Left renal cortex interstitium (tissue), 4 donors: Measurements from ENCODE around the gene TBX19. TPM values are rescaled to one million over a fixed set of nuclear protein-coding genes. Genes with fewer than 3 reads are reported as not detected.

ENCODE experiments used
- DNase-seq, 4 donors: peaks; one replicate each; pipeline ENCODE4 v3.0.0-alpha.2; 2013; ENCODE audit warnings: low read depth in 4 of 4, low spot score in 2 of 4, missing footprints in 1 of 4
- polyA plus RNA-seq, 4 donors: library from polyadenylated mRNA; unstranded; fragments of 120-200 nt; gene quantifications; one replicate each; pipeline ENCODE4 v1.2.1, GENCODE V29; 2013; ENCODE audit not compliant: insufficient read length in 4 of 4

TBX19 gene
- polyA plus RNA-seq, 4 donors: 2.2 to 4.0 (median 2.9) TPM

DNA sequence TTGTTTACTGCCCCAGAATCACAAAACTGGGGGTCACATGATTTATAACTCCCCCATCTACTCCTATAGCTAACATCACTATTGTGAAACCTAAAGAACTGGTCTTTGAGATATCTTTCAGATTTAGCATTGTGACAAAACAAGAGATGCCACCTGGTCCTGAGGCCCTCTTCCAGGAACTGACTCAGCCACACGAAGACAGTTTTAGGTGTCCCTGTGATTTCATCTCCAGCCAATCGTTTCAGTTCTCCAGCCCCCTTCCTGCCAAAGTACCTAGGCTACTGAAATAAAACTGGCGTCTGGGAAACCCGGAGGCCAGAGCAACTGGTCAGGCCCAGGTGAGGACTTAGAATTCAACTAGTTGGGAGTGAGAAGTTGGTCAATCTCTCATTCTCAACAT is 36.6 kb downstream of the TBX19 start:
- no peak for DNase-seq

DNA sequence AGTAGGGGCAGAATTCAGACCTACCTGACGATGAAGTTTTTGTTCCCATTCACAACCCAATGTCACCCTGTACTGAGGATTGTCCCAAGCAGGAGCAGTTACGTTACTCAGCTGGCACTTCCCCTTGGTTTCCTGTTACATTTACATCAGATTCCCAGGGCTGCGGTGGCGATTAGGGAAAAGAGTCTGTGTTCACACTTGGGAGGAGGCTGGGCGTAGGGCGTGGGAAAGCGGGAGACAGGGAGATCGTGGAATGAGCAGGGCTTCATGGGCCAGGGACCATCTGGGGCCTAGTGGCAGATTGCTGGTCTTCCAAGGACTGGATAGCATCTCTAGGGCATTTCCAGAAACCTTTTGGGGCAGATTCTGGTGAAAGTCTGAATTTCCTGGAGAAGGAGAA is 39.0 kb downstream of the TBX19 start:
- DNase-seq: no peak

DNA sequence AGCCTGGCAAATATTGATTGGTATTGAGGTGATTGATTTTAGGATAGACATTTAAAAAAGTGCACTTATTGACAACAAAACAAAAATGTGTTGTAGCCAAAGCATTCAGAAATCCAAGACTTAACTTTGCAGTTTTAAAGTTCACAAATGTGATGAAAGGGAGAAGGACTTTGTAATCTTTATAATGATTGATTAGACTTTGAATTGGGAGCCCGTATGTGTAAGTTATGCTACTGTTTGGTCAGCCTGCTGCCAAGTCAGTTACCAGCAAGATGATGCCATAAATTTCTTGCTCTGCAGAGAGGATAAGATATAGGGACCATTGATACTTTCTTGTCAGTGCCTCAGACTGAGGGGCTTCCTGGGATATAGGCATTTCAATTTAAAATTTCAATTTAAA is 39.5 kb downstream of the TBX19 start:
- DNase-seq: no peak

DNA sequence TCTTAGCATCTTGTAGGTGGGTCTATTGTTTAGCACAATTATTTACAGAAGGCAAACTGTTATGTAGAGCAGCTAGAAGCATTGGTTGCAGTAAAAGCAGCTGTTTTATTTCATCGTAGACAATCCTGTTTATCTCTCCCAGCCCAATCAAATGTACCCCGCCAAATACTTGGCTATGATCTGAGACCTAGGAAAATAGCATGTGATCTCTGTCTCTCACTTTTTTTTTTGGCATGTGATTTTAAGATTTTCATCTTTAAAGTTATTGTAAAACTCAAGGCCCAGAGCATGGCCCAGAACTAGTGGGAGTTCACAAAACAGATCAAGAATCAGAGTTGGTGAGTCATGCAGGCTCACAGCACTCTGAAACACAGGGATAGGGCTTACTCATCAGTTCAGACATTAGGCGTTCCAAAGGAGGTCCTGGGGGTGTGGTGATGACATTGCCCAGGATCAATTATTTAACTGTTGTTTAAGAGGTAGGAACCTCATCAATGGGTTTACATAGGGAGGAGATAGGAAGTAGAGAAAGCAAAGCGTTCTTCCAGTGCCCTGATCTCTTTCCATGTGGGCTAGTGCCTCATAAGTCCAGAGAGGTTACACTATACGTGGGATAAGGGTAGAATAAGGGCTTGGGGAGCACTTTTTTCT is 40.2 kb downstream of the TBX19 start:
- peak in 1 of 4 donors; percentile 1 for DNase-seq

DNA sequence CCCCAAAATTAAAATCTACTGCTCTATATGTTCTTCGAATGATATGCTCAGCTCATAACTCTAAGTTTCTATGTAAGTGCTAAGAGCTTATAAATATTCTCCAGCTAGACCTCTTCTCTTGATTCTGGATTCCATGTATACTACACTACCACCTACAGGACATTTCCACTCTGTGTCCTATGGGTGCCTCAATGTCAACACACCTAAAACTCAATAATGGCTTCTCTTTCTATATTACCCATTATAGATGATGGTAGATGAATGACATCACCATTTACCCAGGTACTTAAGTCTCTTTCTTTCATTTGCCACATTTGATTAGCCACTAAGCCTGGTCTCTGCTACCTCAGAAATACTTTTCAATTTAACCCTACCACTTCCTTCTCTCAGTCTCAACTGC is 41.3 kb downstream of the TBX19 start:
- no peak for DNase-seq

DNA sequence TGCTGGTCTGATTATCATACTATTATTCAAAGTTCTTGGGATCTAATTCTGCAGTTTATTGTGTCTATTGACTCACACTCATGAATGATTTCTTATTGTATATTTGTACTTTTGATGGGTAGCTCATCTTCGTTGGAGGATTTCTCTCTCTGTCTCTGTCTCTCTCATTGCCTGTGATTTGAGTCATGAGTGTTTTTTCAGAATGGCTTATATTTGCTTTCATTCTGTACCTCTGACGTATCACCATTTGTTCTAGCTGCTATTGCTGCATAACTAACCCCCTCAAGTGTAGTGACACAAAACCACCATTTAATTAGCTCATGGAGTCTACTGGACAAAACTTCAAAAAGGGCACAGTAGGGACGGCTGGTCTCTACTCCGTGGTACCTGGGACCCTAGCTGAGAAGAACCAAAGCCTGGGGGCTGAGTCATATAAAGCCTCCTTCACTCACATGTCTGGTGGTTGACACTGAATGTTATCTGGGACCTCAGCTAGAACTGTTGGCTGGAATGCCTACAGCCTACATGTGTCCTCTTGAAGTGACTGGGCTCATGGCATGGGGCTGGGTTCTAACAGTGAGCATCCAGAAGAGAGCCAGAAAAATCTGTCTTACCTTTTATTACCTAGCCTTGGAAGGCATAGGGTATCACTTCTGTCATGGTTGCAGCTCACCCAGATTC is 44.2 kb downstream of the TBX19 start:
- no peak for DNase-seq

DNA sequence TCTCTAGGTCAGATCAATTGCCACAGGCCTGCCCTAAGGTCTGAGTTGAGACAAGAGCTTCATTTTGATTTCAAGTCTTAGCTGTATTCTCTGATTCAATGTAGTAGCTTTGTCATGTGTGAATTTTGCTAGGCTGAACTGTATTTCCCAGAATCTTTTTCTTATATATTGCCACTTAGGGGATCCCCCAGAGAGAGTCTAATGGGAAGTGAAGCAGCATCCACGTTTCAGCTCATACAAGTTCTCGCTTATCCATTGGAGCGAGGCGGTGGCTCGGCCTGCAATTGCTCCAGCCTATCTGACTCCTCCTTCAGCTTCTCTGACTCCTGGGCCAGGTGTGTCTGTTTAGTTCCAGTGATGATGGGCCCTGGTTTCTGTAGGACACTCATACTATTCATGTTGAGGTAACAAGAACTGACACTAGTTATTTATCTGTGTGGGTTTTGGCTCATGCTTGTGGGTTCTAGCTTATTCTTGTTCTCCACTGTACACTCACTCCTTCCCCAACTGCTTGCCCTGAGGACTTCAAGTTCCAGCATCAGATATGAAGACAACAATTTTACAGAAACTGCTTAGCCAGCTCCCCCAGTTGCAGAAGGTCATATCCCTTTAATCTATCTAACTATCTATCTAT is 48.2 kb downstream of the TBX19 start:
- no peak for DNase-seq

DNA sequence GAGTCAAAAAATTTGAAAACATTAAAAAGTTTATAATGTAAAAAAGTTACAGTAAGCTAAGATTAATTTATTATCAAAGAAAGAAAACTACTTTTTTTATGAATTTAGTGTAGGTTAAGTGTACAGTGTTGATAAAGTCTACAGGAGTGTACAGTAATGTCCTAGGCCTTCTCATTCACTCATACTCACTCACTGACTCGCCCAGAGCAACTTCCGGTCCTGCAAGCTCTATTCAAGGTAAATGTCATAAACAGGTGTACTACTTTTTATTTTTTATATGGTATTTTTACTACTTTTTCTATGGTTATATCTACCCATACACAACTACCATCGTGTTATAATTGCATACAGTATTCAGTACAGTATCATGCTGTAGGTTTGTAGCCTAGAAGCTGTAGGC is 49.6 kb downstream of the TBX19 start:
- DNase-seq: no peak

DNA sequence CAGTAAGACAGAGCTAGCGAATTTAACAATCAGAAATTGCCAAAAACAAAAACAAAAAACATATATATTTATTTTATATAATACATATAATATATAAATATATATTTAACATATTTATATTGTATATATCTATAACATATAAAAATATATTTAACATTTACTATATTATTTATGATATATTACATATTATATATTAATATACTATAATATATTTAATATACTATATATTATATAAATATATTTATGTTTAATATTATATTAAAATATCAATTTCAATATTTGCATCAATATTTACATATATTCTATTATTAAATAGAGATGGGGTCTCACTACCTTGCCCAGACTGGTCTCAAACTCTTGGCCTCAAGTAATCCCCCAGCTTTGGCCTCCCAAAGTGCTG is 50.9 kb downstream of the TBX19 start:
- DNase-seq: no peak

DNA sequence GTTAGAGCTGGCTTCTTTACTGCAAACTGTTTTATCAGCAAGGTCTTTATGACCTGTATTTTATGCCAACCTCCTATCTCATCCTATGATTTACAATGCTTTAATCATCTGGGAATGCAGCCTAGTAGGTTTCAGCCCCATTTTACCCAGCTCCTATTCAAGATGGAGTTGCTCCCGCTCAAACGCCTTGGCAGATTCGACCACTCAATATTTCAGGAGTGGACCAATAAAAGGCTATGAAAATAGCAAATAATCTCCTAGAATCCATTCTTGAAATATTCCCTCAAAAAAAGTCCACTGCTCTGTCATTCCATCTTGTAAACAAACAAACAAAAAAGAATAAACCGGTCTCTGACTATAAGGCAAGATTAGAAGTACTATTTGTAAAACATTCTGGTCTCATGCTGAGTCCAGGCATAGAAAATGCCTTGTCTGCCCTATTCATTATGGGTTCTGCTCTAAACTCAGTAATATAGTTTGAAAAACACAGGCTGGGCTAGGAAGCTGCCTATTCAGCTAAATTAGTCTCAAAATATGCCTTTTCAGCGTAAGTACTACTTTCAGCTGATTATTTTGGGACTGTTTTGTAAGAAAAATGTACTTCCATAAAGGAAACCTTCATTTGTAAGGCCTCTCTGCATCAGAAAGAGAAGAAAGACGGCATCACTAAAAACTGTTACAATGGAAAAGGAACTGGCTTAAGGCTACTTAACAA is 53.0 kb downstream of the TBX19 start:
- DNase-seq: no peak

DNA sequence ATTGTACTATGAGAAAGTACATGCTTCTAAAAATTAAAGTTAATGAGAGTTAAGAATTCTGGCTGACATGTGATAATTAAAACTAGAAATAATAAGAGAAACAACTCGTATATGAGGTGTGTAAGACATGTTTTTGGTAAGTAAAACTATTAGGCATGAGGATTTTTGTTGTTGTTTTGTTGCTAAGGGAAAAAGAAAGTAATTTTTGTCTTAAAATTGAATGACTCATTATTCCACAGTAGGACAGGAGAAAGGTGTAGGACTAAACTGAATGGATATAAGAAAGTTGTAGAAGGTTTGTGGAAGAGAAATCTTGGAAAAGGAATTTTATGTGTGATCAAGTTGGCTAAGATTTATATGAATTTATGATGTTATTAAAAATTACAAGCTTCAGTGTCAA is 54.8 kb downstream of the TBX19 start:
- DNase-seq: no peak

DNA sequence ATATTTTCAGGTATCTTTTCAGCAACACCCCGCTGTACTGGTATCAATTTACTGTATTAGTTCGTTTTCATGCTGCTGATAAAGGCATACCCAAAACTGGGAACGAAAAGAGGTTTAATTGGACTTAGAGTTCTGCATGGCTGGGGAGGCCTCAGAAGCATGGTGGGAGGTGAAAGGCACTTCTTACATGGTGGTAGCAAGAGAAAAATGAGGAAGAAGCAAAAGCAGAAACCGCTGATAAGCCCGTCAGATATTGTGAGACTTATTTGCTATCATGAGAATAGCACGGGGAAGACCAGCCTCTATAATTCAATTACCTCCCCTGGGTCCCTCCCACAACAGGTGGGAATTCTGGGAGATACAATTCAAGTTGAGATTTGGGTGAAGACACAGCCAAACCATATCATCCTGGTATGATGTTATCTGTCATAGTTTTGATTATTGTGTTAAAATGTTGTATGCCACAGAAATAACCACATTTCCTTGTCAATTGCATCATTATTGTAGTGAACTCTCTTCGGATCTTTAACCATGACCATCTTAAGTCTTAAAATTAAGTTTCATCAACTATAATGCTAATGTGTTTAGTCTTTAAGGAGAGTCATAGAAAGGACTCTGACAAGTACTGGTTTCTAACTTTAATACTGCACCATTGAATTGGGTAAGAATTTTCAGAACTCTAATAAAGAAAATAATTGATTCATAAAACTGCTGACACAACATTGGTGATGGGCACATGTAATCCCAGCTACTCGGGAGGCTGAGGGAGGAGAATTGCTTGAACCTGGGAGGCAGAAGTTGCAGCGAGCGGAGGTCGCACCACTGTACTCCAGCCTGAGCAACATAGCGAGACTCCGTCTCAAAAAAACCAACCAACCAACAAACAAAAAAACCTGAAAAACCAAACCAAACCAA is 58.2 kb downstream of the TBX19 start:
- no peak for DNase-seq

DNA sequence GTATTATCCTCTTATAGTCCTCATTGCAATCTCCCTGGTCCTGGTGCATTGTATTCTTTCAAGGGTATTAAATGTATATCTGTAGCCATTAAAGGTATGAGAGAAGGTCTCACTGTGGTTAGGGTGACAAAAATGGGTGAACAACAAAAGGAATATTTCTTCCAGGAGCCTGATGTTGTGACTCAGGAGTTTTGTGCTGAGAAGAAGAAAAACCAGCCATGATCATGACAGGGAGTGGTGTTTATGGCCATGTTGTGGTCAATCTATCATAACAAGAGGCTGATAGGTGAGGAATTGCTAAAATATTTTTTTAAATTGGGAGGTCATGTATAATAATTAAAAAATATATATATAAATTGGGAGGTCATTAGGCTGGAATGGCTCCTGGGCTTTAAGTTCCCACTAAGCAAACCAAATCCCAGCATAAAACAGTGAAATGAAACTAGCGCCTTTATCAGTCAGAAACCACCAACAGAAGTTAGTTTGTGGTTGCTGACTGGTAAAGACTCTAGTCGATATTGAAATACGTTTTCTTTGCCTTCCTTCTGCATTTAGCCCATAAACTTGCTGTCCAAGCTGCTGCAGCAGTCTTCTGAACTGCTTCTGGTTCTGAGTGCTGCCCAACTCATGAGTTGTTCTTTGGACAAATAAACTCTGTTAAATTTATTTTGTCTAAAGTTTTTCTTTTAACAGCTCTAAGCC is 60.3 kb downstream of the TBX19 start:
- no peak for DNase-seq

DNA sequence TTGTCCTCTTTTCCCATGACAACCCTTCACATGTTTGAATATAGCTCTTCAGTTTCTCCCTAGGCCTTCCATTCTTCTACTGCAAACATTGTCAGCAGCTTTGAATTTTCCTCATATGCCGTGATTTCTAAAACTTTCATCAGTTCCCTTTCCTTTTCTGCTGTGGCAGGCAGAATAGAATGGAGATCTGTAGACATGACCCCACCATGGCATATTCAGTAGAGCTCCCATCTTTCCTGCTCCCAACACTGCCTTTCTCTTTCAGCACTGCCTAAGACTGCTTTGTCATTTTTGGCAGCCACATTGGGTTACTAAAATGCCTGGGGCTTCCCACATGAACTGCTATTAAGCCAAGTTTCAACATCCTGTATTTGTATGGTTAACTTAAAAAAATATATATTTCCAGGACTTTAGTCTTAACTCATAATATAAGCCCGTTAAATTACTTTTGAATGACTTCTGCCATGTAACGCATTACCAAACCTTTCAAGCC is 60.9 kb downstream of the TBX19 start:
- DNase-seq: no peak

DNA sequence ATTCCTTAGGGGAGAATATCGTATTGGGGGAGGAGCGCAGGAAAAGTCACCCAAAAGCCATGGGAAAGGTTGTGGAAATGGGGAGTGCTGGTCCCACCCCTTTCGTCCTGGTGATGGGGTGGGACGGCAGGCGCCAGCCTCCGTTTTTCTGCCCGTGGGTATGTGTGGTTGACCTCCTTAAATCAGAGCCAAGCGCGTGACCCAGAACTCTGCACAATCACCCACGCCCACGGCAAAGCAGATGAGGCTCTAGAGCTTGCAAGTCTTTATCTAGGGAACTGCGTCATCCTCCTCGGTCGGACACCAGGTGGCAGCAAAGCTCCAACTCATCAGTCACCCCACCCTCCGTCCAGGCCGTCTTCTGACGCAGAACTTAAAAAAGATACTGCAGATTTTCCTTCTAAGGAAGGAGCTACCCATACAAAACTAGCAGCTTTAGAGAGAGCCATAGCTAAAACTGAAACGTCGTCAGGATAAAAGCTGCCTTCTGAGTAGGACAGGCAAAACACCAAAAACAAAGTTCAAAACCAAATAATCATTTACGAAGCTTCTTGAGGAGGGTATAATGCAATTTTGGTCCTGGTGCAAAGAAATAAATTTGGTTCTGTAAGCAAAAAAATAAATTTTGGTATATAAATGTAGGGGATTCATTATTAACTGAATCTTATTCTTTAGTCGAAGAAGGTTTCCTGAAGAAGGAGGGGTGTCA is 62.0 kb downstream of the TBX19 start:
- peak in 3 of 4 donors; percentile 56 to 69 (median 59) for DNase-seq

DNA sequence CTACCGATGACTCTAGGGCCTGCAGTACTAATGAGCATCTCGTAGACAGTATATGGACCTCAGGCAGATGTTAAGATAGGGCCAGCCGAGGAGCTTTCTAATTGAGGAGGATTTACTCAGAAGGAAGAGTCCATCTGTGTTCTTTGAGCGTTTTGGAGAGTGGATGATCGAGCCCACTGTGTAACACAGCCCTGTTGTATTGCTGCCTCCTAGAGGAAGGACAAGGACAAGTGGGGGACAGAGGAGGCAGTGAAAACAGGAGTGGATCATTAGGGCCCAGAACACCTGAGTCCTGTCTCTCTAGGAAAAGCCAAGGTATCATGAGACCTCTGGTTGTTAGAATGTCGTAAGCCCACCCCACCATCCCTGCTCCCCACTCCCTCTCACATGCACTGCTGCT is 62.9 kb downstream of the TBX19 start:
- DNase-seq: no peak

DNA sequence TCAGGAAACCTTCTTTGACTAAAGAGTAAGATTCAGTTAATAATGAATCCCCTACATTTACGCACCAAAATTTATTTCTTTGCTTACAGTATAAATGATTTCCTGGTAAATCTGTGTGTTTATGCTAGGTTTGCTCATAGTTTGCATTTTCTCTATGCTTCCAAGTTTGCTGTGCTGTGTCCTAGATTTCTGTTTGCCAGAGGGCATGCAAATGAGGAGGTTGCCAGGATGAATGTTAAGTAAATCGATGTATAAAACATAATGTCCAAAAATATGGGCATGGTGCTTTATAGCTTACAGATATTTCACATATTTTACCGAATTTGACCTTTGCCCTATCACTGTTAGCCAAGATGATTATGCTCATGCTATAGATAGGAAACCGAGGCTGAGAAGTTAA is 63.8 kb downstream of the TBX19 start:
- DNase-seq: no peak

DNA sequence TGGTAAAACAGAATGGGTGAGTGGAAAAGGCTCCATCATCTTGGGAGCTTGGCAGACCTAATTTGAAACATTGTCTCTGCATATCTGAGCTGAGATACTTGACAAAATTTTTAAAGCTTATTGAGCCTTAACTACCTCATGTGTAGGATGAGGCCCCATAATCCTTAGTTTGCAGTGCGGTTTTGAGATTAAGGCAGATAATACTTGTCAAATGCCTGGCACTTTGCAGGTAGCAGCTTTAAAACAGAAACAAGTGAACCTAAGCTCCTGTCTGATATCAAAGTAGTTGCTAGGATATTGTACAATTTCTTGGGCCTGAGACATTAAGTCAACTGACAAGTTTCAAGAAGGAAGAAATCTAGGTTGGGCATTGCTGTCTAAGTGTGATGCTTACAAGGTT is 65.3 kb downstream of the TBX19 start:
- no peak for DNase-seq

DNA sequence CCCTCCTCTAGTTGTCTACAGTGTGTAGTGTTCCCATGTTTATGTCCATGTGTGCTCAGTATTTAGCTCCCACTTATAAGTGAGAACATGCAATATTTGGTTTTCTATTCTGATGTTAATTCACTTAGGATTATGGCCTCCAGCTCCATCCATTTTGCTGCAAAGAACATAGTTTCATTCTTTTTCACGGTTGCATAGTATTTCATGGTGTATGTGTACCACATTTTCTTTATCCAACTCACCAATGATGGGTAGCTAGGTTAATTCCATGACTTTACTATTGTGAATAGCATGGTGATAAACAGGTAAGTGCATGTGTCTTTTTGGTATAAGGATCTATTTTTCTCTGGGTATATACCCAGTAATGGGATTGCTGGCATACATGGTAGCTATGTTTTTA is 67.0 kb downstream of the TBX19 start:
- DNase-seq: no peak
